RWPE2 (cell line): ENCODE results near the gene PTPN6.

Experiments used
- ATAC-seq: fragments of 200-7000 bp; cut with Tn5 transposase; 3 replicates; pipeline ENCODE4 v1.9.1; 2021; ENCODE audit warnings: low read depth
- DNase-seq: peaks from one replicate; pipeline ENCODE4 v3.0.0-alpha.2; 2020; ENCODE audit warnings: low spot score
- H3K27ac ChIP-seq: fragments of 450-650 bp; 2 replicates; pipeline ENCODE4 v1.5.1; 2017; ENCODE audit warnings: mild to moderate bottlenecking; ENCODE audit not compliant: poor library complexity, severe bottlenecking
- H3K27me3 ChIP-seq: fragments of 250-450 bp; sonication (Bioruptor Pico); 2 replicates; pipeline ENCODE4 v1.5.1; 2021; ENCODE audit warnings: mild to moderate bottlenecking, moderate library complexity; ENCODE audit not compliant: insufficient read depth, poor library complexity, severe bottlenecking
- H3K36me3 ChIP-seq: fragments of 250-450 bp; sonication (Bioruptor Pico); 2 replicates; pipeline ENCODE4 v1.5.1; 2020; ENCODE audit warnings: low read depth, mild to moderate bottlenecking, moderate library complexity
- H3K4me1 ChIP-seq: fragments of 250-450 bp; sonication (Bioruptor Pico); 2 replicates; pipeline ENCODE4 v1.5.1; 2021; ENCODE audit warnings: mild to moderate bottlenecking, moderate library complexity; ENCODE audit not compliant: insufficient read depth, poor library complexity, severe bottlenecking
- H3K4me3 ChIP-seq: fragments of 250-450 bp; sonication (Bioruptor Pico); 2 replicates; pipeline ENCODE4 v1.5.1; 2021; ENCODE audit warnings: mild to moderate bottlenecking, moderate library complexity; ENCODE audit not compliant: severe bottlenecking
- H3K9me3 ChIP-seq: fragments of 250-450 bp; sonication (Bioruptor Pico); 2 replicates; pipeline ENCODE4 v1.5.1; 2021; ENCODE audit warnings: mild to moderate bottlenecking, moderate library complexity; ENCODE audit not compliant: severe bottlenecking
- CTCF ChIP-seq: fragments of 450-650 bp; IDR thresholded peaks from one replicate; pipeline ENCODE4 v1.5.1; 2017; ENCODE audit warnings: mild to moderate bottlenecking, moderate library complexity; ENCODE audit not compliant: poor library complexity, severe bottlenecking

The PTPN6 gene

GRCh38 chr12:6934110-6934509 lies 17.0 kb upstream of the PTPN6 start:
- DNase-seq (no peak), ATAC-seq (no peak)
- H3K9me3 ChIP-seq = no peaks in the 10 kb centered on the region
- peaks cover 45% of the 10 kb centered on the region for H3K36me3 ChIP-seq
- no peak overlapping the region for H3K4me3 ChIP-seq
- H3K27ac ChIP-seq = peak overlapping the region; percentile 38
- TF ChIP-seq CTCF = no peak
- peaks cover 10% of the 10 kb centered on the region for H3K4me1 ChIP-seq
- no peaks in the 10 kb centered on the region for H3K27me3 ChIP-seq

- DNase-seq = no peak
- H3K4me1 ChIP-seq = peaks cover 6% of the 10 kb centered on the region
- no peak overlapping the region for H3K4me3 ChIP-seq
- no peaks in the 10 kb centered on the region for H3K27me3 ChIP-seq
- no peak for TF ChIP-seq CTCF
- peak overlapping the region; percentile 38 for H3K27ac ChIP-seq
- no peaks in the 10 kb centered on the region for H3K9me3 ChIP-seq
- H3K36me3 ChIP-seq = peaks cover 44% of the 10 kb centered on the region
- ATAC-seq = no peak
These were observed 15.6 kb upstream of the PTPN6 start for GRCh38 chr12:6935371-6936193.

- H3K27ac ChIP-seq = no peak overlapping the region
- H3K36me3 ChIP-seq = peaks cover 43% of the 10 kb centered on the region
- TF ChIP-seq CTCF = no peak
- peaks cover 3% of the 10 kb centered on the region for H3K4me1 ChIP-seq
- ATAC-seq (no peak), DNase-seq (no peak)
- H3K4me3 ChIP-seq = no peak overlapping the region
- no peaks in the 10 kb centered on the region for H3K9me3 ChIP-seq
- H3K27me3 ChIP-seq = no peaks in the 10 kb centered on the region
These were observed 14.9 kb upstream of the PTPN6 start for GRCh38 chr12:6936194-6936635.

GRCh38 chr12:6936636-6937480 lies 14.3 kb upstream of the PTPN6 start:
- Histone ChIP-seq H3K4me1 (peaks cover 3% of the 10 kb centered on the region), H3K27me3 (no peaks in the 10 kb centered on the region), H3K4me3 (no peak overlapping the region), H3K9me3 (no peaks in the 10 kb centered on the region), H3K36me3 (peaks cover 43% of the 10 kb centered on the region), H3K27ac (peak overlapping the region; percentile 55)
- DNase-seq (no peak), ATAC-seq (no peak)
- no peak for TF ChIP-seq CTCF
